ENCODE data around the gene RSPO3.
"Not testable (repeated sequence)": the region's sequence is repeated elsewhere in the genome, so short reads cannot be mapped to it uniquely, and the experiment has no call there.

RSPO3 gene

GRCh38 chr6:127118298-127119101 lies at the start of gene RSPO3:
RSPO3 (plus strand) TSS chr6:127118671; CDS start chr6:127119193, 522 bp downstream.
- DNase-seq, result peak; percentile 80

GRCh38 chr6:127069659-127070279 lies 48.7 kb upstream of the RSPO3 start:
- peak; percentile 24 for DNase-seq

GRCh38 chr6:127073222-127073621 lies 45.2 kb upstream of the RSPO3 start:
- DNase-seq, result no peak

GRCh38 chr6:127076466-127076865 lies 42.0 kb upstream of the RSPO3 start:
- DNase-seq, result peak; percentile 8

GRCh38 chr6:127077886-127078285 lies 40.6 kb upstream of the RSPO3 start:
- no peak for DNase-seq

- no peak for DNase-seq
These were observed 39.8 kb upstream of the RSPO3 start for GRCh38 chr6:127078669-127079068.

GRCh38 chr6:127079681-127080080 lies 38.8 kb upstream of the RSPO3 start:
- DNase-seq, result no peak

GRCh38 chr6:127080081-127080480 lies 38.4 kb upstream of the RSPO3 start:
- no peak for DNase-seq

- no peak for DNase-seq
These were observed 35.1 kb upstream of the RSPO3 start for GRCh38 chr6:127083231-127083962.

GRCh38 chr6:127083963-127084310 lies 34.5 kb upstream of the RSPO3 start:
- no peak for DNase-seq

GRCh38 chr6:127085181-127085580 lies 33.3 kb upstream of the RSPO3 start:
- DNase-seq, result peak; percentile 32

- DNase-seq, result no peak
These were observed 28.4 kb upstream of the RSPO3 start for GRCh38 chr6:127090051-127090450.

- no peak for DNase-seq
These were observed 26.0 kb upstream of the RSPO3 start for GRCh38 chr6:127092466-127092865.

- no peak for DNase-seq
These were observed 23.7 kb upstream of the RSPO3 start for GRCh38 chr6:127094791-127095190.

- DNase-seq, result no peak
These were observed 22.3 kb upstream of the RSPO3 start for GRCh38 chr6:127096167-127096566.

- not testable (repeated sequence) for DNase-seq
These were observed 21.0 kb upstream of the RSPO3 start for GRCh38 chr6:127097442-127097841.

GRCh38 chr6:127100510-127101140 lies 17.8 kb upstream of the RSPO3 start:
- DNase-seq, result no peak

- DNase-seq, result no peak
These were observed 16.2 kb upstream of the RSPO3 start for GRCh38 chr6:127102299-127102698.

- no peak for DNase-seq
These were observed 15.6 kb upstream of the RSPO3 start for GRCh38 chr6:127102859-127103258.

GRCh38 chr6:127103482-127103881 lies 15.0 kb upstream of the RSPO3 start:
- no peak for DNase-seq

- no peak for DNase-seq
These were observed 10.6 kb upstream of the RSPO3 start for GRCh38 chr6:127107916-127108315.

- DNase-seq, result no peak
These were observed 7.8 kb upstream of the RSPO3 start for GRCh38 chr6:127110712-127111111.

- DNase-seq, result no peak
These were observed 6.9 kb upstream of the RSPO3 start for GRCh38 chr6:127111526-127111925.

Data from eye (tissue), 1 donor.